HG03175 (cell line): ENCODE measurements around the gene DOCK1.

Experiments
- ATAC-seq: cut with Tn5 transposase; IDR thresholded peaks from one replicate; pipeline ENCODE4 v1.9.1; 2021; ENCODE audit warnings: mild to moderate bottlenecking, moderate library complexity; ENCODE audit not compliant: unreplicated experiment

DOCK1 gene

DNA sequence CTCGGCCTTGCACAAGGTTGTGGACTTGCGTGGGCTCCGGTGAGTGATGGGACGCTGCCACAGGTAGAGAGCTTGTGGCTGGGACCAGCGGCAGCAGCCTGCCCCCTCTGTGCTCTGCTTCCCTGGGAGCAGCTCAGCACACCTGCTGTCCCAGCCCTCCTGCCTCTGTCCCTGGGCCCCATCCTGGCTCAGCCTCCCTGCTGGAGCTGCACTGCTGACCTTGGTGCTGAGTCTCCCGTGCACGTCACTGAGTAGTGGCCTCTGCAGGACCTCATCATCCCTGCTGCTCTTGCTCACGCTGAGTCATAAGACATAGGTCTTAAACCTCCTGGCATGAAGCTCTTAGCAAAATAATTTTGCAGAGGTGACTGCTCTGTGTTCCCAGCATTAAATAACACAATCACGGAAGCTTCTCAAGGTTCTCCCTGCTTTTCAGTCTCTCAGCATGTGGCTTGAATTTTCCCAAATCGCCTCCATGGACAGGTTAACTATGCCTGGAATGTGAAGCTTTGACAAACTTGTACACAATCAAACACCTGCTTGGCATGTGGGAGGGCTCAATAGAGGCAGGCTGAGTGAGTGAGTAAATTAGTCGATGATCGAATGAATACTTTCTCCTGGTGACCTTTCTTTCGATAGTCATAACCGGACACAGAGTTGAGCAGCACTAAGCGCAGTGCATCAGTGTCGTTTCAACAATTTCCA is 580.1 kb downstream of the DOCK1 start:
- ATAC-seq = no peak

DNA sequence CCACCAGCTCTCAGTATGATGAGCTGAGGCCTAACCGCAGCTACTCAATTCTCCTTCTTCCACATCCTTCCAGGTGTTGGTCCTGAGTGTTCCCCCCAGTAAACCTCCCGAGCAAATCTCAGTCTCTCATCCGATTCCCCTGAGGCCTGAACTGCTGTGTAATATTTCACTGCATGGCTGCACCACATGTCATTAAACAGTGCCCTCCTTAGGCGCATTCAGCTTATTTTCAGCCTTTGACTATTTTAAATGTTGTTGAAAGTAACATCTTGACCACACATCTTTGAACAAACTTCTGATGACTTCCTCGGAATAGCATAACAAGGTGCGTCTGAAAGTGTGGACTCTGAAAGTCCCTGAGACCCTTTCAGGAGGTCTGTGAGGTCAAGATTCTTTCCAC is 581.1 kb downstream of the DOCK1 start:
- ATAC-seq = no peak

DNA sequence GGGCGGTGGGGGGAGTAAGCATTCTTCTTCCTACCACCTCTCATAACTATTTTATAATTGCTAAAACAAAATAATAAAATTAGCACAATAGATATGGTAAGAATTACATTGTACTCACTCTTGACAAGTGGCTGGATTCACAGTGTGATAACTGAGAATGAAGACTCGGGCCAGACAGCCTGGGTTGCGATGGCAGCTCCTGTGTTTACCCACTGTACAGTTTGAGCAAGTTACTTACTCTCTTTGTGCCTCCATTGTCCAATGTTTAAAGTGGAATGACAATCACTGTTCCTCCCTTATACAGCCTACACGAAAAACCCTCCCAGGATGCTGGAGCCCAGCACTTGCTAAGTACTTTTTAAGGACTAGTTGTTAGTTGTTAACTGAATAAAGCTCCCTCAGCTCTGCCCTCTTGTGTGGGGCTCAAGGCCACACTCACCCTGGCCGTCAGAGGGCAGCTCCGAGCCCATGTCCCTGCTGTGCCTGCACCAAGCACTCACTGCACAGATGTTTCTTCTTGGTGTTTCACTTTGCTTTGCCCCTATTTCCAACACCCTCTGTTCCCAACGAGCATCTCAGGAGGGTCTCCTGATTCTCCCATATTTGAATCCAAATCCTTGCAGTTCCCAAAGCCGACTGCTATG is 587.5 kb downstream of the DOCK1 start:
- ATAC-seq = no peak

DNA sequence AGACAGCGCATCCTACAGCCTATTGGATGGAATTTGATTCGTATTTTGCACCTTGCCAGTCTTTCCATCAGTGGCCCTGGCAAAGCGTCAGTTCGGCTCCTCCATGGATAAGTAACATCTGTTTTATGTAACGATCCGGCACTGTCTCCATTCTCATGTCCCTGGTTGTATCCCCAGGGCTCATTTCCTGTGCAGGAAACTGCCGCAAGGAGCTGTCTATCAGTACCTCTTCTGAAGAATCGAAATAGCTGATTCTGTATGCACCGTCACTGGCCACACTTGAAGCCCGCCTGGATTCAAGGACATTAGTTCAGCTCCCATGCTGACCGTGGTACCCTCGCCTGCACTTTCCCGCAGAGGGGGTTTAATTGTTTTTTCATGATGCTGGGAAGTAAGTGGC is 590.8 kb downstream of the DOCK1 start:
- ATAC-seq = no peak

DNA sequence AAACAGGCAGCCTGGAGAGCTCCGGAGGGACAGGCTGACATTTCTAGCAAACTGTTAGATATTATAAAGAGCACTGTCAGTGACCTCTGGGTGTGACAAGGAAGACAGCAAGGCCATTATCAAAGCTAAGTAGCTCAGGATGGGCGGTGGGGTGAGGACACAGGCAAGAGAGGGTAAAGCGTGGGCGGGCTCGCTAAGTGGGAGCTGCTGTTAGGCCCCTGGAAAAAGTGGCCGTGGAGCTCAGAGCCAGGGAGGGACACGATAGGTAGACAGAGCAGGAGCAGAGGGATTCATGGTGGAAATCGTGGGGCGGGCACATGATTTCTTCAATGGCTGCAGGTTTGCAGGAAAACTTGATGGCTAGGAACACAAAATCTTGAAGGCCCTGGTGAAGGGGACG is 592.5 kb downstream of the DOCK1 start:
- no peak for ATAC-seq

DNA sequence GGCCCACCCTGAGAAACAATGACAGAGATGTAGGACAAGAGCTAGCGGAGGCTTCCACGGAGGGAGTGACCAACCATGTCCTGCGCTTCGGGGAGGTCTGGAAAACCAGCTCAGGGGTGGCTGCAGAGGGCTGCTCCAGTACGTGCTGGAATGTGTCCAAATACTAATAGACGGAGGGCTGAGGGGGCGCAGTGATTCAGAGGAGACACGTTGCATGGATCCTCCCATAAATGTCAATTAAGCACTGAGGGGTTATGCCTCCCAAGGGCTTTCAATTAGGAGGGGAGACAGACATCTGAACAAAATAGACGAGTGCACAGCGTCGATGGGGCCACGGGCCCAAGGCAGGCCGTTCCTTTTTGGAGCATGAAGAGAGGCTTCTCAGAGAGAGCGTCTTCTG is 592.9 kb downstream of the DOCK1 start:
- no peak for ATAC-seq

DNA sequence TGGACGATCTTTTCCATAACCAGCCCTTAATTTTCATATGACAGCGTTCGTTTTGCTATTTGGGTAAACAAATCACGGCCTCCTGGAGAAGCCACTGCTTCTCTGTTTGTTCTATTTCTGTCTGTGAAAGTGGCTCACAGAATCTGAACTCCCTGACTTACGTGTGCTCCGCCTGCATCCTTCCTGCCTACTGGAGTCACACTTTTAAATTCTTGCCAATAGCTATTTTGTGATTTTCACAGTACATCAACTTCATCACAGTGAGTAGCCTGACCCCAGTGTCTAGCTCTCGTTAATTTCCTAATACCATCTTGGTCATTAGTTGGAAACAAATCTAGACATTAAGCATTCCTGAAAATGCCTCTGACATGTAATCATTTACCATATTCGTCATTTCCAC is 594.9 kb downstream of the DOCK1 start:
- ATAC-seq = no peak
